ENCODE results near the gene XG.
"Not testable (repeated sequence)": the region's sequence is repeated elsewhere in the genome, so short reads cannot be mapped to it uniquely, and the experiment has no call there.

Gene XG

GRCh38 chrX:2781698-2782097 is 29.9 kb downstream of the XG start:
- DNase-seq: no peak

GRCh38 chrX:2782171-2782570 is 30.3 kb downstream of the XG start:
- DNase-seq: no peak

GRCh38 chrX:2782778-2783177 is 30.9 kb downstream of the XG start:
- DNase-seq: no peak

- DNase-seq: no peak
Observed at GRCh38 chrX:2784026-2784425, 32.2 kb downstream of the XG start.

- no peak for DNase-seq
Observed at GRCh38 chrX:2785538-2785937, 33.7 kb downstream of the XG start.

- no peak for DNase-seq
Observed at GRCh38 chrX:2788980-2789379, 37.1 kb downstream of the XG start.

GRCh38 chrX:2789569-2789968 is 37.7 kb downstream of the XG start:
- no peak for DNase-seq

GRCh38 chrX:2793752-2794151 is 41.9 kb downstream of the XG start:
- no peak for DNase-seq

- DNase-seq: no peak
Observed at GRCh38 chrX:2794336-2794735, 42.5 kb downstream of the XG start.

- not testable (repeated sequence) for DNase-seq
Observed at GRCh38 chrX:2796808-2797207, 45.0 kb downstream of the XG start.

GRCh38 chrX:2799369-2799768 is 47.5 kb downstream of the XG start:
- no peak for DNase-seq

GRCh38 chrX:2799980-2800379 is 48.1 kb downstream of the XG start:
- DNase-seq: not testable (repeated sequence)

- DNase-seq: no peak
Observed at GRCh38 chrX:2801223-2801622, 49.4 kb downstream of the XG start.

- DNase-seq: not testable (repeated sequence)
Observed at GRCh38 chrX:2802376-2803090, 50.7 kb downstream of the XG start.

- DNase-seq: not testable (repeated sequence)
Observed at GRCh38 chrX:2803486-2803885, 51.6 kb downstream of the XG start.

- not testable (repeated sequence) for DNase-seq
Observed at GRCh38 chrX:2804106-2804843, 52.4 kb downstream of the XG start.

- DNase-seq: not testable (repeated sequence)
Observed at GRCh38 chrX:2804858-2805257, 53.0 kb downstream of the XG start.

GRCh38 chrX:2811271-2811670 is 59.4 kb downstream of the XG start:
- no peak for DNase-seq

- not testable (repeated sequence) for DNase-seq
Observed at GRCh38 chrX:2812161-2812907, 60.5 kb downstream of the XG start.

GRCh38 chrX:2817036-2817435 is 65.2 kb downstream of the XG start:
- no peak for DNase-seq

- DNase-seq: no peak
Observed at GRCh38 chrX:2819345-2820135, 67.7 kb downstream of the XG start.

GRCh38 chrX:2820136-2820771 is 68.4 kb downstream of the XG start:
- no peak for DNase-seq
